GM12878 (cell line): ENCODE measurements around the gene SNRPA. TPM values are rescaled to one million over a fixed set of nuclear protein-coding genes. Genes with fewer than 3 reads are reported as not detected.

Experiments used
- ATAC-seq: fragments of 200-7000 bp; cut with Tn5 transposase; 3 replicates; pipeline ENCODE4 v1.9.1; 2020; ENCODE audit warnings: mild to moderate bottlenecking, moderate library complexity
- BruUV-seq: library from RNA; stranded (reverse); fragments of 400-500 nt; replicated peaks from 2 replicates; lab custom pipeline; 2021; lab: Mats Ljungman, UMichigan
- CTCF ChIA-PET: fragments of 300-600 bp; sonication (Branson Sonifier 250); formaldehyde crosslinking; extraction: SDS; loops from one replicate; lab custom pipeline; 2021; ENCODE audit warnings: inconsistent platforms; lab: Yijun Ruan, JAX
- POLR2A ChIA-PET: fragments of 350-600 bp; formaldehyde crosslinking; extraction: SDS; loops from one replicate; lab custom pipeline; 2021; ENCODE audit warnings: inconsistent platforms; lab: Charles Lee
- RAD21 ChIA-PET: fragments of 300-600 bp; sonication (Branson Sonifier 250); formaldehyde crosslinking; loops from one replicate; lab custom pipeline; 2023; ENCODE audit warnings: antibody characterized with exemption; ENCODE audit not compliant: unreplicated experiment; lab: Charles Lee
- SMC1A ChIA-PET: fragments of 300-600 bp; sonication (Branson Sonifier 250); formaldehyde crosslinking; loops from one replicate; lab custom pipeline; 2023; ENCODE audit not compliant: unreplicated experiment, uncharacterized antibody; lab: Charles Lee
- DNase-seq: peaks from one replicate; pipeline ENCODE4 v3.0.0-alpha.2; 2011; ENCODE audit warnings: low read depth, low spot score
- FAIRE-seq: peaks from 3 replicates; lab custom pipeline; 2011; peaks lifted over from hg19 to GRCh38; lab: Jason Lieb, UNC
- H2AFZ ChIP-seq: 2 replicates; pipeline ENCODE4 v1.6.0; 2011; ENCODE audit warnings: low read depth, low read length, control low read depth; ENCODE audit not compliant: control insufficient read depth
- H3K27ac ChIP-seq: 2 replicates; pipeline ENCODE4 v1.5.1; 2011; ENCODE audit warnings: control low read depth; ENCODE audit not compliant: control insufficient read depth, insufficient read depth
- H3K27me3 ChIP-seq, 2 experiments: replicated peaks in 1 of 2; 2 replicates each; pipeline versions ENCODE4 v1.6.0 to v1.6.1; 2011; ENCODE audit warnings: low read length in 1 of 2; ENCODE audit not compliant: control insufficient read depth in 2 of 2, insufficient read depth in 2 of 2
- H3K36me3 ChIP-seq, 2 experiments: 2 replicates each; pipeline ENCODE4 v1.5.1; 2011; ENCODE audit warnings: low read length in 1 of 2; ENCODE audit not compliant: control insufficient read depth in 2 of 2, insufficient read depth in 2 of 2
- H3K4me1 ChIP-seq: 2 replicates; pipeline ENCODE4 v1.6.1; 2011; ENCODE audit warnings: mild to moderate bottlenecking, low read length, moderate library complexity, mixed read lengths; ENCODE audit not compliant: control insufficient read depth, insufficient read depth
- H3K4me2 ChIP-seq: 2 replicates; pipeline ENCODE4 v1.6.0; 2011; ENCODE audit warnings: control low read depth; ENCODE audit not compliant: control insufficient read depth, insufficient read depth
- H3K4me3 ChIP-seq: fragments of 200-600 bp; sonication (generic); 2 replicates; pipeline ENCODE4 v1.5.1; 2016
- H3K79me2 ChIP-seq: 2 replicates; pipeline ENCODE4 v1.6.0; 2011; ENCODE audit warnings: low read length; ENCODE audit not compliant: control insufficient read depth, insufficient read depth
- H3K9ac ChIP-seq: 2 replicates; pipeline ENCODE4 v1.8.0; 2011; ENCODE audit warnings: low read length, control low read depth, mixed read lengths; ENCODE audit not compliant: control insufficient read depth, insufficient read depth
- H3K9me3 ChIP-seq: replicated peaks from 3 replicates; pipeline ENCODE4 v1.5.1; 2011; ENCODE audit warnings: mild to moderate bottlenecking, low read length; ENCODE audit not compliant: control insufficient read depth, insufficient read depth
- H4K20me1 ChIP-seq: 2 replicates; pipeline ENCODE4 v1.6.0; 2011; ENCODE audit not compliant: control insufficient read depth, insufficient read depth
- CBX5 ChIP-seq: sonication (generic); IDR thresholded peaks from 2 replicates; pipeline ENCODE4 v1.6.1; 2016; ENCODE audit warnings: low read depth, moderate library complexity, mild to moderate bottlenecking, inconsistent platforms
- EED ChIP-seq: sonication (generic); IDR thresholded peaks from 2 replicates; pipeline ENCODE4 v1.6.1; 2016; ENCODE audit warnings: antibody characterized with exemption, low read depth
- GATAD2B ChIP-seq: fragments of 450-650 bp; conservative IDR thresholded peaks from 2 replicates; pipeline ENCODE4 v1.6.1; 2017; ENCODE audit warnings: low read depth, mild to moderate bottlenecking, moderate library complexity
- IKZF1 ChIP-seq: fragments of 450-650 bp; conservative IDR thresholded peaks from 2 replicates; pipeline ENCODE4 v1.6.1; 2017; ENCODE audit warnings: antibody characterized with exemption, mild to moderate bottlenecking
- JUND ChIP-seq: IDR thresholded peaks from 2 replicates; pipeline ENCODE4 v1.6.1; 2012; ENCODE audit warnings: low read depth, mild to moderate bottlenecking, low read length, improper control_type of control experiment, moderate library complexity
- NR2C2 ChIP-seq: IDR thresholded peaks from 2 replicates; pipeline ENCODE4 v1.6.1; 2011; ENCODE audit warnings: borderline replicate concordance, low read depth; ENCODE audit not compliant: control insufficient read depth, insufficient read length
- SMARCA5 ChIP-seq: fragments of 450-650 bp; IDR thresholded peaks from 2 replicates; pipeline ENCODE4 v1.6.1; 2017; ENCODE audit warnings: mild to moderate bottlenecking
- SREBF2 ChIP-seq: IDR thresholded peaks from 2 replicates; pipeline ENCODE4 v1.6.1; 2012; ENCODE audit warnings: mild to moderate bottlenecking, low read length
- ZZZ3 ChIP-seq: IDR thresholded peaks from 2 replicates; pipeline ENCODE4 v1.6.1; 2011; ENCODE audit warnings: low read depth; ENCODE audit not compliant: control insufficient read depth, insufficient read length
- WGBS: methylation state at CpG from one replicate; pipeline ENCODE4 v1.1.6; 2016; ENCODE audit warnings: low lambda C conversion rate; ENCODE audit not compliant: insufficient replicate concordance, insufficient coverage; ENCODE audit errors: missing lambda C conversion rate; 5-methylcytosine and 5-hydroxymethylcytosine counted together
- in situ Hi-C: fragments of 300-500 bp; cut with MboI; formaldehyde crosslinking; loops from 9 replicates; pipeline ENCODE4 v1.14.3; 2018; ENCODE audit warnings: mixed read lengths
- intact Hi-C: fragments of 100-400 bp; cut with micrococcal nuclease; formaldehyde crosslinking; loops from one replicate; pipeline ENCODE4 v1.14.2; 2022; ENCODE audit not compliant: unreplicated experiment
- polyA plus RNA-seq, 11 experiments: library from polyadenylated mRNA; depleted of rRNA in 4 of 11; unstranded in 6 of 11; stranded (reverse) in 5 of 11; fragments of >200 nt; fragmentation: Nextera tagmentation in 4 of 11; fragmentation: Illumina TruSeq in 1 of 11; extraction: Ambion mirVana in 4 of 11; extraction: Trizol in 1 of 11; gene quantifications; 1 replicate in 1 of 11; 2 replicates in 10 of 11; pipeline versions ENCODE4 v1.2.1 to v1.2.3, GENCODE V29; 2011 to 2016; ENCODE audit warnings: inconsistent platforms in 2 of 11, missing spikeins in 2 of 11, low read depth in 1 of 11
- total RNA-seq, 4 experiments: library from RNA; depleted of rRNA in 3 of 4; stranded (reverse); fragments of >200 nt in 3 of 4; fragmentation: Illumina TruSeq in 1 of 4; extraction: Trizol in 1 of 4; gene quantifications; 2 replicates each; pipeline versions ENCODE4 v1.2.1 to v1.2.3, GENCODE V29; 2013 to 2021
- TF ChIP-seq, protein P1 (sequence below): fragments of 450-650 bp; IDR thresholded peaks from 2 replicates; pipeline ENCODE4 v1.6.1; 2017; ENCODE audit warnings: antibody characterized with exemption, mild to moderate bottlenecking, moderate library complexity

The SNRPA gene
- total and polyA plus RNA-seq, 10 of the 15 experiments (the other 5 are each of a cell fraction or from before 2014, with no cell fraction given): 14.8 to 299 (median 202) TPM

DNA sequence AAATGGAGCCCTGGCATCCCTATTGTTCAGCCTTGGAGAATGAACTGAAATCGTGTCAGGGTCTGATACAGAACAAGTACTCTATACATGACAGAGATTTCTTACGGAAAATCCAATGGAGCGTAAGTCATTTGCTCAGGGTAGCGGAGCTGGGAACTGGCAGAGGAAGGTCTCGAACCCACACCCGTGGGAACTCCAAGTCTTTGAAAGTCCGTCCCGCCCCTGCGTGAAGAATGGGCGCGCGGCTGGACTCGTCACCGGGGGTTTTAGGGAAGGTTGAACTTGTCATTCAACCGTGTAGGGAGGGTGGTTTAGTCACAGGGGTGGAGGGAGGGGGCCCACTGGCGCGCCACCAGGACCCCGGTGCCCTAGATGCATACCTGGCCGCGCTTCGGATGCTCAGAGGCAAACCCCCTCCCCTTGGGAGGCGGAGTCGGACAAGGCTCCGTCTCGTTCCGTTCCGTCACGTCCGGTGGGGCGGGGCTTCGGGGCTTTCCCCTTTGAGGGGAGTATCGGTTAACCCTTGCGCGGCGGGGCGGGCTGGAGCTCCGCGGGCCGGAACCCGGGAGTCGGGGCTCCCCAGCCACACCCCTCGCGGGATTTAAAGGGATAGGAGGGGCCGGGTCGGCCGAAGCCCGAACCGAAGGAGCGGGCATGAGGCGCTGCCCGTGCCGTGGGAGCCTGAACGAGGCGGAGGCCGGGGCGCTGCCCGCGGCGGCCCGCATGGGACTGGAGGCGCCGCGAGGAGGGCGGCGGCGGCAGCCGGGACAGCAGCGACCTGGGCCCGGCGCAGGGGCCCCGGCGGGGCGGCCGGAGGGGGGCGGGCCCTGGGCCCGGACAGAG lies 34.3 kb upstream of the SNRPA start, which contains the start of the genes COQ8B and ITPKC (continued):
- TF ChIP-seq, protein P1, sequence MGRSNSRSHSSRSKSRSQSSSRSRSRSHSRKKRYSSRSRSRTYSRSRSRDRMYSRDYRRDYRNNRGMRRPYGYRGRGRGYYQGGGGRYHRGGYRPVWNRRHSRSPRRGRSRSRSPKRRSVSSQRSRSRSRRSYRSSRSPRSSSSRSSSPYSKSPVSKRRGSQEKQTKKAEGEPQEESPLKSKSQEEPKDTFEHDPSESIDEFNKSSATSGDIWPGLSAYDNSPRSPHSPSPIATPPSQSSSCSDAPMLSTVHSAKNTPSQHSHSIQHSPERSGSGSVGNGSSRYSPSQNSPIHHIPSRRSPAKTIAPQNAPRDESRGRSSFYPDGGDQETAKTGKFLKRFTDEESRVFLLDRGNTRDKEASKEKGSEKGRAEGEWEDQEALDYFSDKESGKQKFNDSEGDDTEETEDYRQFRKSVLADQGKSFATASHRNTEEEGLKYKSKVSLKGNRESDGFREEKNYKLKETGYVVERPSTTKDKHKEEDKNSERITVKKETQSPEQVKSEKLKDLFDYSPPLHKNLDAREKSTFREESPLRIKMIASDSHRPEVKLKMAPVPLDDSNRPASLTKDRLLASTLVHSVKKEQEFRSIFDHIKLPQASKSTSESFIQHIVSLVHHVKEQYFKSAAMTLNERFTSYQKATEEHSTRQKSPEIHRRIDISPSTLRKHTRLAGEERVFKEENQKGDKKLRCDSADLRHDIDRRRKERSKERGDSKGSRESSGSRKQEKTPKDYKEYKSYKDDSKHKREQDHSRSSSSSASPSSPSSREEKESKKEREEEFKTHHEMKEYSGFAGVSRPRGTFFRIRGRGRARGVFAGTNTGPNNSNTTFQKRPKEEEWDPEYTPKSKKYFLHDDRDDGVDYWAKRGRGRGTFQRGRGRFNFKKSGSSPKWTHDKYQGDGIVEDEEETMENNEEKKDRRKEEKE: 0 out of 2 replicates have a peak, but pooled peaks have one; percentile 46
- TF ChIP-seq CBX5 (no peak), GATAD2B (peak; percentile 97), SREBF2 (no peak), ZZZ3 (no peak)

DNA sequence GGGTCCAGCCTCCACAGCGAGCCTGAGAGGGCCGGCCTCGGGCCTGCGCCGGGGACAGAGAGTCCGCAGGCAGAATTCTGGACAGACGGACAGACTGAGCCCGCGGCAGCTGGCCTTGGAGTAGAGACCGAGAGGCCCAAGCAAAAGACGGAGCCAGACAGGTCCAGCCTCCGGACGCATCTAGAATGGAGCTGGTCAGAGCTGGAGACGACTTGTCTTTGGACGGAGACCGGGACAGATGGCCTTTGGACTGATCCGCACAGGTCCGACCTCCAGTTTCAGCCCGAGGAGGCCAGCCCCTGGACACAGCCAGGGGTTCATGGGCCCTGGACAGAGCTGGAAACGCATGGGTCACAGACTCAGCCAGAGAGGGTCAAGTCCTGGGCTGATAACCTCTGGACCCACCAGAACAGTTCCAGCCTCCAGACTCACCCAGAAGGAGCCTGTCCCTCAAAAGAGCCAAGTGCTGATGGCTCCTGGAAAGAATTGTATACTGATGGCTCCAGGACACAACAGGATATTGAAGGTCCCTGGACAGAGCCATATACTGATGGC lies 33.6 kb upstream of the SNRPA start:
- peak overlapping the region; percentile 91 for H3K9ac ChIP-seq
- H3K79me2 ChIP-seq: peaks cover 43% of the 10 kb centered on the region
- FAIRE-seq (no peak), ATAC-seq (no peak), DNase-seq (no peak)
- in situ Hi-C loops: no loop called here
- no peaks in the 10 kb centered on the region for H3K9me3 ChIP-seq
- BruUV-seq: TSS peak; percentile 79
- RAD21 ChIA-PET: interaction anchor here (0.6 to 2.4 kb wide), 7 partner anchors 30 to 1164 kb away, joined by 3 to 28 read pairs (median 5); partner anchors contain the start of genes ACTMAP, EGLN2, RAB4B and SNRPA
- SMC1A ChIA-PET: interaction anchor here (0.8 to 2.4 kb wide), 8 partner anchors 32 to 102 kb away, joined by 3 to 13 read pairs (median 8); partner anchors contain the start of genes ACTMAP, RAB4B and SNRPA
- CTCF ChIA-PET: interaction anchor here (0.5 to 1.8 kb wide), 4 partner anchors 33 to 63 kb away, joined by 3 to 10 read pairs (median 4); partner anchors contain the start of genes ACTMAP, RAB4B and SNRPA
- 3% methylated on average over 19 of the region's 20 CpGs for WGBS
- H3K36me3 ChIP-seq: no peaks in the 10 kb centered on the region
- peak overlapping the region; percentile 97 for H3K4me2 ChIP-seq
- no peaks in the 10 kb centered on the region for H3K27me3 ChIP-seq
- H3K4me1 ChIP-seq: peaks cover 18% of the 10 kb centered on the region
- peak overlapping the region; percentile 55 for H2AFZ ChIP-seq
- peak overlapping the region; percentile 79 for H3K4me3 ChIP-seq
- POLR2A ChIA-PET: interaction anchor here (0.6 to 2.4 kb wide), 13 partner anchors 11 to 652 kb away, joined by 3 to 39 read pairs (median 5); partner anchors contain the start of genes ACTMAP, BLVRB, EGLN2 and RAB4B
- TF ChIP-seq SMARCA5 (peak; percentile 15), GATAD2B (0 out of 2 replicates have a peak, but pooled peaks have one; percentile 9), JUND (no peak), EED (no peak), IKZF1 (peak; percentile 1; the same call in 1 of the 2 replicates), NR2C2 (no peak)
- intact Hi-C loops: loop anchor here (2.0 kb wide), 2 partner anchors 33 to 81 kb away; partner anchors contain the start of genes ACTMAP, EGLN2 and SNRPA
- H3K27ac ChIP-seq: peak overlapping the region; percentile 94
- no peaks in the 10 kb centered on the region for H4K20me1 ChIP-seq
